Activated gamma-delta T cell treated with anti-CD3 and anti-CD28 coated beads, Interleukin-2, amount 50 U/mL, for 16 hours (primary cell): ENCODE measurements around the gene TXLNA.
A peak's percentile ranks its signal among the peaks of the same experiment; 100 is the strongest.
"Not testable (repeated sequence)": the region's sequence is repeated elsewhere in the genome, so short reads cannot be mapped to it uniquely, and the experiment has no call there.

Source experiments
- DNase-seq: peaks from one replicate; pipeline ENCODE4 v3.0.0-alpha.2; 2020; ENCODE audit warnings: low read depth

Gene TXLNA

DNA sequence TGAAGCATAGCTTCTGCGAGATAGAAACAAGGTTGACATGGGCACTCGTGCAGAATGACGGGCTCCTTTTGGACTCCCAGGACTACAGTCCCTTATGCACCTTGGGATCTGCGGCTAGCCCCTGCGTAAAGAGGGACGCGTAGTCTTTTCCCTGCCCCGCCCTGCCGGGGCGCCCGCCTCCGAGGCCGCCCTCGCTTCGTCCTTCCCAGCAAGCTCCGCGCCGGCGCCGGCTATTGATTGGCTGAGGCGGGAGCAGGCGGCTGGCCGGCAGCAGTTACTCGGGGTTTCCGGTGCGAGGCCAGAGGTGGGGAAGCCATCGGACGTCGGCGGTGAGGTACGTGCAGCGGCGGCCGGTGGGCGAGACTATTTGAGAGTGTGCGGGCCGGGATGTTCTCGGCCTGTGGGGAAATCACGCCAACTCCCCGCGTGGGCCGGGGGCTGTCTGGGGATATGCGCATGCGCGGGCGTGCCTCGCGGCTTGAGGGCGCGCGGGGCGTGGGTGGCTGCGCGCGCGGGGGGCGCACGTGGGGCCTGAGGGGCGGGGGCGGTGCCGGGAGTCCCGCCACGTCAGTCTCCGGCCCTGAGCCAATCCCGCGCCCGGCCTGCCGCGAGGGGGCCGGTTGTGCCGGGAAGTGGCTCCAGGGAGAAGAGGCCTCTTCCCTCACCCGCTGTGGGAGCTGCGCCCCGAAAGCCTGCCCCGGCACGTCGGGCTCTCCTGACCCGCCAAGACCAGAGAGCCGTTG, at the start of gene TXLNA:
TSS of gene TXLNA (plus strand) at position 233 of the 743 bp plus-strand sequence. CDS start 671 bp downstream, outside the sequence.
- DNase-seq: peak; percentile 77

DNA sequence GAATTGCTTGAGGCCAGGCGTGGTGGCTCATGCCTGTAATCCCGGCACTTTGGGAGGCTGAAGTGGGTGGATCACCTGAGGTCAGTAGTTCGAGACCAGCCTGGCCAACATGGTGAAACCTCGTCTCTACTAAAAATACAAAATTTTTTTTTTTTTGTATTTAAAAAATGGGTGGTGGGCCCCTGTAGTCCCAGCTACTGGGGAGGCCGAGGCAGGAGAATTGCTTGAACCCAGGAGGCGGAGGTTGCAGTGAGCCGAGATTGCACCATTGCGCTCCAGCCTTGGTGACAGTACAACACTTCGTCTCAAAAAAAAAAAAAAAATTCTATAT, 45.6 kb upstream of the TXLNA start:
- not testable (repeated sequence) for DNase-seq

- no peak for DNase-seq
These were observed 42.4 kb upstream of the TXLNA start for GRCh38 chr1:32137111-32137510.

GRCh38 chr1:32138965-32139364, 40.5 kb upstream of the TXLNA start:
- DNase-seq: no peak

GRCh38 chr1:32142446-32143301, 36.8 kb upstream of the TXLNA start:
- DNase-seq: no peak

- DNase-seq: not testable (repeated sequence)
These were observed 36.2 kb upstream of the TXLNA start for GRCh38 chr1:32143302-32143695.

- DNase-seq: no peak
These were observed 35.4 kb upstream of the TXLNA start for GRCh38 chr1:32144033-32144432.

DNA sequence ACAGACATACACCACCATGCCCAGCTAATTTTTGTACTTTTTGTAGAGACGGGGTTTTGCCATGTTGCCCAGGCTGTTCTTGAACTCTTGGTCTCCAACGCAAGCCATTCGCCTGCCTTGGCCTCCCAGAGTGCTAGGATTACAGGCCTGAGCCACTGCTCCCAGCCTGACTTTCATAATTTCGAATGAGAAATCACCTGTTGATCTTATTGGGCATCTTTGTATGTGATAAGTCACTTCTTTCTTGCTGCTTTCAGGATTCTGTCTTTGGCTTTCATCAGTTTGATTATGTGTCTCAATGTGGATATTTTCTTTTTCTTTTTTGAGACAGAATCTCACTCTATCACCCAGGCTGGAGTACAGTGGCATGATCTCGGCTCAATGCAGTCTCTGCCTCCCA, 31.7 kb upstream of the TXLNA start:
- not testable (repeated sequence) for DNase-seq

- DNase-seq: no peak
These were observed 28.6 kb upstream of the TXLNA start for GRCh38 chr1:32150847-32151246.

DNA sequence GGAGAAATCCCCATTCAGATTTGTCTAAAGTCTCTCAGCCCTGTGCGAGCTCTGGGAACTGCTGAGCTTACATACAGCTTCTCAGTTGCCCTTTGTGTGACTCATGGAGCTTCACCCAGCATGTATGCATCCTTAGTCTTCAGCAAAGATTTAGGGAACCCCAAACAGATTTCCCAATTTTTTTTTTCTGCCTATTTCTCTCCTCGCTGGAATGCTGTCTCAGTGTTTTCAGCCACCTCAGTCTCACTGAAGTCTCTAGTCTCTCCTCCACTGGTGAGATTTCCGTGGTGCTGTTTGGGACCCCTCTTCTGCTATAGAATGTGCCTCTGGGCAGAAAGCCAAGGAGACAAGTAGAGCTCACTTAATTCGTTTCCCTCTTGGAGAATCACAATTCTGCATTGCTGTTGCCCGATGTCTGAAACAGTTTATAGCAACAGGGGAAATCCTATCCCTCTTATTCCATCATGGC, 28.1 kb upstream of the TXLNA start:
- no peak for DNase-seq

DNA sequence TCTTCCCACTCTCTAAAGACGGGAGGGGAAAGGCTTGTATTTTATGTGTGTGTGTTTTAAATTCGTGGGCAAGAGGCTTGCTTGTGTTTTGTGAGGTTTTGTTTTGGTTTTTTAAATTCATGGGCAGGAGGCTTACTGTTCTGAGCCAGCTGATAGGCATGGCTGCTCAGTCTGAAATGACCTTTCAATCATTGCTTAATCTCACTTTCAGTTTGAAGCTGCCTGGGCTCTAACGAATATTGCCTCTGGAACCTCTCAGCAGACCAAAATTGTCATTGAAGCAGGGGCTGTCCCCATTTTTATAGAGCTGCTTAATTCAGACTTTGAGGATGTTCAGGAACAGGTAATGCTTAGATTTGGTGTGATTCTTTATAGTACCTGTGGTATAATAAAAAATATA, 20.3 kb upstream of the TXLNA start:
- no peak for DNase-seq

- no peak for DNase-seq
These were observed 16.1 kb upstream of the TXLNA start for GRCh38 chr1:32163405-32163804.

DNA sequence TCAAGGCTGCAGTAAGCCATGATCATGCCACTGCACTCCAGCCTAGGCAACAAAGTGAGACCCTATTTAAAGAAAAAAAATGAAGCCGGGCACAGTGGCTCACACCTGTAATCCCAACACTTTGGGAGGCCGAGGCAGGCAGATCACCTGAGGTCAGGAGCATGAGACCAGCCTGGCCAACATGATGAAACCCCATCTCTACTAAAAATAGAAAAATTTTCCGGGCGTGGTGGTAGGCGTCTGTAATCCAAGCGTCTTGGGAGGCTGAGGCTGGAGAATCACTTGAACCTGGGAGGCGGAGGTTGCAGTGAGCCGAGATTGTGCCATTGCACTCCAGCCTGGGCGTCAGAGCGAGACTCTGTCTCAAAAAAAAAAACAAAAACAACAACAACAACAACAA, 13.8 kb upstream of the TXLNA start:
- DNase-seq: not testable (repeated sequence)

DNA sequence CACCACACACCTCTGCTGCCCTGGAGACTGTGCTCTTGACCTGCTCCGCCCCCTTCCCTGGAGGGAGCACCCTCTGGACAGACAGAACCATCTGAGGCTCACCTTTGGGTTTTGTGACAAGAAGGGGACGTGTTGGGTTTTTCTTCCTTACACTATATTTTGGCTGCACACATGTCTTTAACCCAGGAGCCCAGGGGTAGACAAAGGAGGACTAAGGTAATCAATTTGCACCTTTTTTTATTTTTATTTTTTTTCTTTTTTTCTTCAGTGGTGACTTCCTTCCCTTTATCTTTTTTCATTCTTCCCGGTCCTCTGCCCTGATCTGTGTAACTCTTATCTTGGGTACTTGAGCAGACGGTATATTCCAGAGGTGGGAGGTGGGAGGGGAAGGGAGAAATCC, 8.5 kb upstream of the TXLNA start:
- DNase-seq: no peak

- DNase-seq: no peak
These were observed 6.7 kb upstream of the TXLNA start for GRCh38 chr1:32172621-32173245.

DNA sequence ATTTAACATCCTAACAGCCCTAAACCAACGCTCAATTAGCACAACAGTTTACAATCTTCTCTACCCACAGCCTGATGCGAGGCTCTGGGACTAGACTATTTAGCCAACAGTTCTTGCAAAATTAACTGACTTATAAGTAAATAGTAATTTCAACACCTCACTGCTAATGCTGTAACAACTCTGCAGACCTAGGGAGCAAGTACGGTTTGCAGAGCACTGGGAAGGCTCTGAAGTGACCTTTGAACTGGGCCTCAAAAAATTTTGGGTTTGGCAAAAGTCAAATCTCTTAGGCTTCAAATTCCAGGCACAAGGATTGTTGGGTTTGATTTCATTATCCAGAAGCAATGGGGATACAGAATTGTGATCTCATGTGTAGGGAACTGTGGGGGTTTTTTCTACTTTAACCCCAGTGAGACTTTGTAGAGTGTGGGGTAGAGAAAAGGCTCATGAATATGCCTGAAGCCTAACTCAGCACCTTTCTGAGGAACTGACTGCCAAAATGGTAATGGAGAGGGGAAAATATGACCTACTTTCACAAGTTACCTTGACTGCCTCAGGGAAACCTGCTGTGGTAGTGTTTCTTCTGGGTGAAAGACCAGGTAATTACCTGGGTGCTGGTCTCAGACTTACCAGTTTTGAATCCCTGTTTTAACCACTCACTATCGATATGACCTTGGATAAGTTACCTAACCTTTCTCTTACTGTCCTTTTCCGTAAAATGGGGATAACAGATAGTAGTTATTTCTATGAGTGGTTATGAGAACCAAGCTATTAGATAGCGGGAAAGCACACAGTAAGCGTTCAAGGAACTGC, 889 bp upstream of the TXLNA start:
- DNase-seq: no peak

GRCh38 chr1:32179193-32179442, 357 bp upstream of the TXLNA start:
- no peak for DNase-seq

DNA sequence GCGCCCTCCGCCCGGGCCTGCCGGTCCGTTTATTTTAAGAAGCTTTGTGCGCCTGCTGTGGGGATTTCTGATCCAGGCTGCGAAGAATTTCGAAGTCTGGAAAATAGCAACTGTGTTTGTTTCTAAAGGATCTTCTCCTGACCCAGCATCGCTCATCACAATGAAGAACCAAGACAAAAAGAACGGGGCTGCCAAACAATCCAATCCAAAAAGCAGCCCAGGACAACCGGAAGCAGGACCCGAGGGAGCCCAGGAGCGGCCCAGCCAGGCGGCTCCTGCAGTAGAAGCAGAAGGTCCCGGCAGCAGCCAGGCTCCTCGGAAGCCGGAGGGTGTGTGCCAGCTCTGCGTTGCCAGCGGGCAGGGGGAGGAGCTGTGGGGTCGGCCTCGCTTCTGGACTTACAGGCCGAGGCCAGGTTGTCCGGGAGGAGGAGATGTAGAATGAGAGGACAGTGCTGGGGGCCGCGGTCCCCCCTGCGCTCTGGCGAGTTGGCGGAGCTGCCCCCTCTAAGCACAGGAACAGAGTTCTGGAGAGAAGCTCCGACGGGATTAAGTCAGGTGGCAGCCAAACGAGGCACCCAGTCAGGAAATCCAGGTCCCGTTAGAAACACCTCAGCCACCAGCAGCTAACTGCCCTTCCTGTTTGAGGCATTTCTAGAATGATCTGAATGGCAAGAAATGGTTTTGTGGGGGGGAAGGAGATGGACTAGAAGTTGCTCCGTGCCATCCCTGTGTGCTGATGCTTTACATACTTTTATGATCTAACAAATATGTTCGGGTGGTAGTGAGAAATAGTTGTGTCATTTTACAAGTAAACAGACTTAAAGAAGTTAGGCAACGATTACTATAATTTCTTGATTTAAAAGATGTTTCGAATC, 948 bp downstream of the TXLNA start:
- no peak for DNase-seq

- no peak for DNase-seq
These were observed 1.6 kb downstream of the TXLNA start for GRCh38 chr1:32181065-32181464.

- DNase-seq: no peak
These were observed 2.1 kb downstream of the TXLNA start for GRCh38 chr1:32181563-32181962.

GRCh38 chr1:32182060-32182459, 2.6 kb downstream of the TXLNA start:
- DNase-seq: no peak
